Liver (tissue), 9 donors: Measurements from ENCODE around the gene FGF5. TPM values are rescaled to one million over a fixed set of nuclear protein-coding genes. Genes with fewer than 3 reads are reported as not detected.

Experiments
- DNase-seq: peaks from one replicate; pipeline ENCODE4 v3.0.0-alpha.2; 2017; ENCODE audit warnings: low spot score
- H3K27ac ChIP-seq, 2 donors: one replicate each; pipeline ENCODE4 v1.7.0; 2013; ENCODE audit warnings: inconsistent platforms in 2 of 2, low read length in 2 of 2, control low read depth in 1 of 2, low read depth in 1 of 2, mild to moderate bottlenecking in 1 of 2
- H3K27me3 ChIP-seq, 4 donors: one replicate each; pipeline versions ENCODE4 v1.6.1 to v1.7.0; 2013; ENCODE audit warnings: low read length in 3 of 4, inconsistent platforms in 1 of 4, mild to moderate bottlenecking in 1 of 4, moderate library complexity in 1 of 4; ENCODE audit not compliant: control insufficient read depth in 4 of 4, insufficient read depth in 4 of 4
- H3K36me3 ChIP-seq, 4 donors: one replicate each; pipeline versions ENCODE4 v1.6.1 to v1.7.0; 2013; ENCODE audit warnings: low read length in 3 of 4, mild to moderate bottlenecking in 3 of 4, low read depth in 1 of 4, moderate library complexity in 1 of 4; ENCODE audit not compliant: control insufficient read depth in 4 of 4, insufficient read depth in 3 of 4
- H3K4me1 ChIP-seq, 4 donors: one replicate each; pipeline versions ENCODE4 v1.6.1 to v1.7.0; 2013; ENCODE audit warnings: low read length in 3 of 4, mild to moderate bottlenecking in 3 of 4, moderate library complexity in 1 of 4; ENCODE audit not compliant: control insufficient read depth in 4 of 4, insufficient read depth in 4 of 4
- H3K4me3 ChIP-seq, 3 donors: one replicate each; pipeline versions ENCODE4 v1.6.1 to v1.7.0; 2013; ENCODE audit warnings: low read length in 3 of 3, control low read depth in 1 of 3, low read depth in 1 of 3, mild to moderate bottlenecking in 1 of 3
- H3K9ac ChIP-seq, 2 donors: one replicate each; pipeline ENCODE4 v1.7.0; 2013; ENCODE audit warnings: low read length in 2 of 2, mild to moderate bottlenecking in 2 of 2, moderate library complexity in 2 of 2, control low read depth in 1 of 2, low read depth in 1 of 2
- H3K9me3 ChIP-seq, 4 donors: one replicate each; pipeline versions ENCODE4 v1.6.1 to v1.7.0; 2013; ENCODE audit warnings: low read length in 3 of 4; ENCODE audit not compliant: control insufficient read depth in 4 of 4
- ATF3 ChIP-seq: IDR thresholded peaks from 2 replicates; pipeline ENCODE4 v1.6.1; 2016; ENCODE audit warnings: antibody characterized with exemption
- CTCF ChIP-seq: fragments of 150-350 bp; IDR thresholded peaks from 2 replicates; pipeline ENCODE4 v1.5.1; 2017; ENCODE audit warnings: improper control_type of control experiment, low read depth, low read length; ENCODE audit not compliant: missing input control
- EGR1 ChIP-seq, 2 donors: IDR thresholded peaks; 2 replicates each; pipeline ENCODE4 v1.6.1; 2016 to 2018; ENCODE audit warnings: antibody characterized with exemption in 2 of 2, low read depth in 2 of 2
- FOXA1 ChIP-seq: IDR thresholded peaks from 2 replicates; pipeline ENCODE4 v1.6.1; 2016; ENCODE audit warnings: antibody characterized with exemption
- FOXA2 ChIP-seq: IDR thresholded peaks from 2 replicates; pipeline ENCODE4 v1.6.1; 2016; ENCODE audit warnings: antibody characterized with exemption
- GABPA ChIP-seq, 2 donors: IDR thresholded peaks in 1 of 2; conservative IDR thresholded peaks in 1 of 2; 2 replicates each; pipeline ENCODE4 v1.6.1; 2016; ENCODE audit warnings: antibody characterized with exemption in 2 of 2, mild to moderate bottlenecking in 1 of 2, moderate library complexity in 1 of 2
- HNF4A ChIP-seq, 2 donors: conservative IDR thresholded peaks; 2 replicates each; pipeline ENCODE4 v1.6.1; 2016; ENCODE audit warnings: antibody characterized with exemption in 2 of 2, mild to moderate bottlenecking in 2 of 2
- NR2F2 ChIP-seq: IDR thresholded peaks from 2 replicates; pipeline ENCODE4 v1.6.1; 2016; ENCODE audit warnings: antibody characterized with exemption
- RAD21 ChIP-seq, 2 donors: IDR thresholded peaks; 2 replicates each; pipeline ENCODE4 v1.6.1; 2016; ENCODE audit warnings: antibody characterized with exemption in 2 of 2, mild to moderate bottlenecking in 2 of 2
- RXRA ChIP-seq, 2 donors: IDR thresholded peaks; 2 replicates each; pipeline ENCODE4 v1.6.1; 2017 to 2018; ENCODE audit warnings: antibody characterized with exemption in 2 of 2, mild to moderate bottlenecking in 1 of 2
- SP1 ChIP-seq: IDR thresholded peaks from 2 replicates; pipeline ENCODE4 v1.6.1; 2018; ENCODE audit warnings: antibody characterized with exemption, mild to moderate bottlenecking
- TAF1 ChIP-seq: conservative IDR thresholded peaks from 2 replicates; pipeline ENCODE4 v1.6.1; 2016; ENCODE audit warnings: antibody characterized with exemption, mild to moderate bottlenecking
- YY1 ChIP-seq: IDR thresholded peaks from 2 replicates; pipeline ENCODE4 v1.6.1; 2016; ENCODE audit warnings: antibody characterized with exemption, mild to moderate bottlenecking
- ZBTB33 ChIP-seq: IDR thresholded peaks from 2 replicates; pipeline ENCODE4 v1.6.1; 2016; ENCODE audit warnings: antibody characterized with exemption
- WGBS: extraction: QIAGEN DNeasy Blood & Tissue Kit; methylation state at CpG from one replicate; pipeline ENCODE4 v1.1.7; 2013; 5-methylcytosine and 5-hydroxymethylcytosine counted together
- polyA plus RNA-seq, 2 donors: library from polyadenylated mRNA; stranded (reverse) in 1 of 2; unstranded in 1 of 2; fragments of 200-250 nt in 1 of 2; fragments of >200 nt in 1 of 2; fragmentation: Nextera tagmentation in 1 of 2; extraction: Ambion mirVana in 1 of 2; gene quantifications; one replicate each; pipeline versions ENCODE4 v1.2.1 to v1.2.3, GENCODE V29; 2013 to 2015
- total RNA-seq, 2 donors: library from RNA; depleted of rRNA; stranded (reverse); fragments of >200 nt; gene quantifications; one replicate each; pipeline ENCODE4 v1.2.3, GENCODE V29; 2014
- TF ChIP-seq, protein P1 (sequence below): IDR thresholded peaks from 2 replicates; pipeline ENCODE4 v1.6.1; 2016; ENCODE audit warnings: antibody characterized with exemption, mild to moderate bottlenecking
- TF ChIP-seq, protein P2 (sequence below): IDR thresholded peaks from 2 replicates; pipeline ENCODE4 v1.6.1; 2016; ENCODE audit warnings: antibody characterized with exemption
- donor health status: healthy.
- donor health status: healthy.
- donor health status: healthy.
- donor health status: healthy.
- donor health status: healthy.

FGF5 gene
- total and polyA plus RNA-seq, 4 donors = 0.03 TPM; not detected in 3

GRCh38 chr4:80309294-80310004, 43.0 kb downstream of the FGF5 start:
- WGBS = 62% methylated on average over 5 of the region's 5 CpGs
- no peak overlapping the region for H3K27ac ChIP-seq
- TF ChIP-seq FOXA2 = no peak
- TF ChIP-seq ATF3 = no peak
- TF ChIP-seq, protein P1, sequence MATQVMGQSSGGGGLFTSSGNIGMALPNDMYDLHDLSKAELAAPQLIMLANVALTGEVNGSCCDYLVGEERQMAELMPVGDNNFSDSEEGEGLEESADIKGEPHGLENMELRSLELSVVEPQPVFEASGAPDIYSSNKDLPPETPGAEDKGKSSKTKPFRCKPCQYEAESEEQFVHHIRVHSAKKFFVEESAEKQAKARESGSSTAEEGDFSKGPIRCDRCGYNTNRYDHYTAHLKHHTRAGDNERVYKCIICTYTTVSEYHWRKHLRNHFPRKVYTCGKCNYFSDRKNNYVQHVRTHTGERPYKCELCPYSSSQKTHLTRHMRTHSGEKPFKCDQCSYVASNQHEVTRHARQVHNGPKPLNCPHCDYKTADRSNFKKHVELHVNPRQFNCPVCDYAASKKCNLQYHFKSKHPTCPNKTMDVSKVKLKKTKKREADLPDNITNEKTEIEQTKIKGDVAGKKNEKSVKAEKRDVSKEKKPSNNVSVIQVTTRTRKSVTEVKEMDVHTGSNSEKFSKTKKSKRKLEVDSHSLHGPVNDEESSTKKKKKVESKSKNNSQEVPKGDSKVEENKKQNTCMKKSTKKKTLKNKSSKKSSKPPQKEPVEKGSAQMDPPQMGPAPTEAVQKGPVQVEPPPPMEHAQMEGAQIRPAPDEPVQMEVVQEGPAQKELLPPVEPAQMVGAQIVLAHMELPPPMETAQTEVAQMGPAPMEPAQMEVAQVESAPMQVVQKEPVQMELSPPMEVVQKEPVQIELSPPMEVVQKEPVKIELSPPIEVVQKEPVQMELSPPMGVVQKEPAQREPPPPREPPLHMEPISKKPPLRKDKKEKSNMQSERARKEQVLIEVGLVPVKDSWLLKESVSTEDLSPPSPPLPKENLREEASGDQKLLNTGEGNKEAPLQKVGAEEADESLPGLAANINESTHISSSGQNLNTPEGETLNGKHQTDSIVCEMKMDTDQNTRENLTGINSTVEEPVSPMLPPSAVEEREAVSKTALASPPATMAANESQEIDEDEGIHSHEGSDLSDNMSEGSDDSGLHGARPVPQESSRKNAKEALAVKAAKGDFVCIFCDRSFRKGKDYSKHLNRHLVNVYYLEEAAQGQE = no peak
- no peak for TF ChIP-seq SP1
- no peak for TF ChIP-seq CTCF
- TF ChIP-seq RAD21 (IDR thresholded peaks at IDR 0.05) = no peak
- TF ChIP-seq, protein P2, sequence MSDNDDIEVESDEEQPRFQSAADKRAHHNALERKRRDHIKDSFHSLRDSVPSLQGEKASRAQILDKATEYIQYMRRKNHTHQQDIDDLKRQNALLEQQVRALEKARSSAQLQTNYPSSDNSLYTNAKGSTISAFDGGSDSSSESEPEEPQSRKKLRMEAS = no peak
- TF ChIP-seq GABPA (IDR thresholded peaks at IDR 0.05 in 1 of 2, conservative IDR thresholded peaks at IDR 0.05 in 1 of 2) = no peak
- no peak for TF ChIP-seq HNF4A (conservative IDR thresholded peaks at IDR 0.05)
- no peak for TF ChIP-seq TAF1
- no peak for TF ChIP-seq EGR1 (IDR thresholded peaks at IDR 0.05; ENCODE audit: low read depth in 2 of 2)
- no peak for TF ChIP-seq FOXA1
- no peak for TF ChIP-seq ZBTB33
- TF ChIP-seq NR2F2 = no peak
- TF ChIP-seq YY1 = no peak
- H3K27me3 ChIP-seq = peaks cover 0 to 8% (median 5%) of the 10 kb centered on the region in 4 donors
- H3K4me3 ChIP-seq = no peak overlapping the region
- DNase-seq = no peak
- H3K9me3 ChIP-seq = no peaks in the 10 kb centered on the region
- H3K4me1 ChIP-seq = no peaks in the 10 kb centered on the region
- H3K36me3 ChIP-seq = no peaks in the 10 kb centered on the region
- H3K9ac ChIP-seq = no peak overlapping the region

DNA sequence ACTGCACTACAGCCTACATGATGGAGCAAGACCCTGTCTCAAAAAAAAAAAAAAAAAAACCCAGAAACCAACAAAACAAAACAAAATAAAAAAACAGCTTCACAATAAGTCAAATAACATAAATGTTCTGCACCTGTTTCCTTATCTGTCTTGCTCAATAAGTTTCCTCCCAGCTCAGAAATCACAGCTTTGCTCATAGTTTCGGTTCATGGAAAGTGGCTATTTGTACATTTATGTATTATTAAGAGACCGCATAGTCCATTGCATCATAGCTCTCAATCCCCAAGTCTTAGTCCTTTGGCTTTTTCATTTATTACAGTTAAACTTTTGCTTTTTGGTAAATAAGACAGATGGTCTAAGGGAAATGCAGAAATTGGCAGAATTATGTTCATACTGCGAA, 44.7 kb downstream of the FGF5 start:
- no peaks in the 10 kb centered on the region for H3K9me3 ChIP-seq
- H3K9ac ChIP-seq = no peak overlapping the region
- TF ChIP-seq RXRA (IDR thresholded peaks at IDR 0.05) = no peak
- TF ChIP-seq HNF4A (conservative IDR thresholded peaks at IDR 0.05) = no peak
- TF ChIP-seq FOXA2 = no peak
- no peak for TF ChIP-seq RAD21 (IDR thresholded peaks at IDR 0.05)
- no peak for TF ChIP-seq SP1
- no peak for TF ChIP-seq ATF3
- no peaks in the 10 kb centered on the region for H3K36me3 ChIP-seq
- no peak for DNase-seq
- no peak overlapping the region for H3K27ac ChIP-seq
- no peaks in the 10 kb centered on the region for H3K4me1 ChIP-seq
- WGBS = 77% methylated on average over 3 of the region's 3 CpGs
- peaks cover 0 to 8% (median 4%) of the 10 kb centered on the region in 4 donors for H3K27me3 ChIP-seq
- H3K4me3 ChIP-seq = no peak overlapping the region
